ENCODE measurements around the gene CCR9. TPM values are rescaled to one million over a fixed set of nuclear protein-coding genes. Genes with fewer than 3 reads are reported as not detected.

CCR9 gene
- total RNA-seq, 3 donors from 2014 or later: not detected

DNA sequence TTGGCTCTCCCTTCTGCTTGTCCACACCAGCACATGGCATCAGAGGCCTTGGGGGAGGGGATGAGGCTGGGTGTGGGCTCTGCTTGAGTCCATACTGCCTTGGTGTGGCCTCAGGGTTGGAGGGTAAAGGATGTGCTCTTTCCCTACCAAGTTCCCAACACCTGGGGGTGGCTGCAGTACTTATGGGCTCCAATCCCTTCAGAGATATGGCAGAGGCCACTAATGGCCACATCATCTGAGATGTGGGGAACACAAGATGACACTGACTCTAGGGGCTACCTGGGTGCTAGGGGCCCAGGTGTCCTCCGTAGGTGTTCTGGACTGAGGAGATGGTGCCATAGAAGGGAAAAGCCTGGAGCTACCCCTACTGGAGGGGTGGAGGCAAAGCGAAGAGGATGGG is 63.8 kb downstream of the CCR9 start:
- TF ChIP-seq POLR2AphosphoS5 (IDR thresholded peaks at IDR 0.05) (no peak), POLR2A (IDR thresholded peaks at IDR 0.05) (no peak)
- TF ChIP-seq, protein P1, sequence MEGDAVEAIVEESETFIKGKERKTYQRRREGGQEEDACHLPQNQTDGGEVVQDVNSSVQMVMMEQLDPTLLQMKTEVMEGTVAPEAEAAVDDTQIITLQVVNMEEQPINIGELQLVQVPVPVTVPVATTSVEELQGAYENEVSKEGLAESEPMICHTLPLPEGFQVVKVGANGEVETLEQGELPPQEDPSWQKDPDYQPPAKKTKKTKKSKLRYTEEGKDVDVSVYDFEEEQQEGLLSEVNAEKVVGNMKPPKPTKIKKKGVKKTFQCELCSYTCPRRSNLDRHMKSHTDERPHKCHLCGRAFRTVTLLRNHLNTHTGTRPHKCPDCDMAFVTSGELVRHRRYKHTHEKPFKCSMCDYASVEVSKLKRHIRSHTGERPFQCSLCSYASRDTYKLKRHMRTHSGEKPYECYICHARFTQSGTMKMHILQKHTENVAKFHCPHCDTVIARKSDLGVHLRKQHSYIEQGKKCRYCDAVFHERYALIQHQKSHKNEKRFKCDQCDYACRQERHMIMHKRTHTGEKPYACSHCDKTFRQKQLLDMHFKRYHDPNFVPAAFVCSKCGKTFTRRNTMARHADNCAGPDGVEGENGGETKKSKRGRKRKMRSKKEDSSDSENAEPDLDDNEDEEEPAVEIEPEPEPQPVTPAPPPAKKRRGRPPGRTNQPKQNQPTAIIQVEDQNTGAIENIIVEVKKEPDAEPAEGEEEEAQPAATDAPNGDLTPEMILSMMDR (IDR thresholded peaks at IDR 0.05): no peak
- DNase-seq (ENCODE audit: low spot score in 2 of 2): no peak
- Histone ChIP-seq H3K27ac (peak overlapping the region in 1 of 2 donors; percentile 16), H3K4me1 (no peaks in the 10 kb centered on the region), H3K36me3 (peaks cover 21% of the 10 kb centered on the region), H3K27me3 (no peaks in the 10 kb centered on the region), H3K9me3 (no peaks in the 10 kb centered on the region), H3K4me3 (no peak overlapping the region)
- intact Hi-C loops (cut with DNase I; ENCODE audit: low total_unique reads): no loop called here

DNA sequence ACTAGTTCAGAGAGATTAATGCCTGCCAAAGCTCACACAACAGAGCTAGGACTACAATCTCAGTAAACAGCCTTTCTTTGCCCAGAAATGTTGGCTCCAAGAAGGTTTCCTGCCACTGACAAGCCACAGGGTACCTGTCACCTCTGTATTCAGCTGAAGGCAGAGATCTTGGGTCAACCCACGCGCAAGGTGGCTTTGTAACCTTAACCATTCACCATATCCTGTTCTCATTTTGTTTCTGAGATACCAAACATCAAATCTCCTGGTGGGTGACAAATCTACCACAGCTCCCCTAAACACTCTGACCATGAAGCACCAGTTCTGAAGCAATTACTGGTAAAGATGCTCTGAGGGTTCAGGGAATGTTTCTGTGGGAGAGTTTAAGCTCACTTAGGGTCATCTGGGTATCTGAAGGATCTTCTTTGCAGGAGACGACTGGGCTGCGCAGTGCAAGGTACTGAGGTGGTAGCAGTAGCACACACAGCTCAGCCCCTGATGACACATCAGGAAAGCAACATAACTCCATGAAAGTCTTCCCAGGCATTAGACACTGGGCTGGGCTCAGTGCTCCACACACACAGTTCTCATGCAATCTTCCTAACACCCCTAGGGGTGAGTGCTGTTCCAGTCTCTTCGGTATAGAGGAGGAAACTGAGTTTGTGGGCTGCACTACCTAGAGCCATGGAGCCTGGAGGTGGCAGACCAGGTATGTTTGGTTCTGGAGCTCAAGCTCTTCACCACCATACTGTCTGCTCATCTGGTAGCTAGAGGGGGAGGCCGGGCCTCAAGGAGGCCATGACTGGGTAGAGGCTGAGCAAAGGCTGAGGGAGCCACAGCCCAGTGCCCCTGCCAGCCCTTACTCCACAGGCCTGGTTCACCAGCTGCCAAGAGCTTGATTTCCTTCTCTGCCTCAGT is 64.6 kb downstream of the CCR9 start:
- Histone ChIP-seq H3K4me3 (no peak overlapping the region), H3K27me3 (no peaks in the 10 kb centered on the region), H3K9me3 (no peaks in the 10 kb centered on the region), H3K4me1 (no peaks in the 10 kb centered on the region), H3K27ac (peak overlapping the region in 1 of 2 donors; percentile 16), H3K36me3 (peaks cover 21% of the 10 kb centered on the region)
- intact Hi-C loops (cut with DNase I; ENCODE audit: low total_unique reads): no loop called here
- TF ChIP-seq, protein P1 (IDR thresholded peaks at IDR 0.05): no peak
- TF ChIP-seq POLR2AphosphoS5 (IDR thresholded peaks at IDR 0.05) (no peak), POLR2A (IDR thresholded peaks at IDR 0.05) (no peak)
- DNase-seq (ENCODE audit: low spot score in 2 of 2): no peak

DNA sequence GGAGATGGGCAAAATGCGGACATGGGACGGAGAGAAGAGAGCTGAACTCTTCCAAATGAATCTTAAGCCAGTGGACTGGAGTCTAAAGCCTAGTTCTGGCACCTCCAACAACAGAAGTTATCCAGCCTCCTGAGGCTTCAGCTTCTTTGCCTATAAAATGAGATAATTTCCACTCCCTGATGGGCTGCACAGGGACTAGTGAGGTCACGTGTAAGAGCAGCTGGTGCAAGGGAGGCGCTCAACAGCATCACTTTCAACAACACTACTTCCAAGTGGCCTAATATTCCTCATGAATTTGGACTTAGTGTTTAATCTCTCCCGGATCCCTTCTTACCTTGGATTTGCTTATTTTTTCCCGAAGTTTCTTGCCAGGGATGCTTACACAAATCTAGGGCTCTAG is 65.6 kb downstream of the CCR9 start:
- no peaks in the 10 kb centered on the region for H3K9me3 ChIP-seq
- H3K27ac ChIP-seq: no peak overlapping the region
- H3K36me3 ChIP-seq: peaks cover 20% of the 10 kb centered on the region
- no peak for TF ChIP-seq POLR2A (IDR thresholded peaks at IDR 0.05)
- TF ChIP-seq, protein P1 (IDR thresholded peaks at IDR 0.05): no peak
- no peak for TF ChIP-seq POLR2AphosphoS5 (IDR thresholded peaks at IDR 0.05)
- intact Hi-C loops (cut with DNase I; ENCODE audit: low total_unique reads): no loop called here
- no peaks in the 10 kb centered on the region for H3K27me3 ChIP-seq
- no peak for DNase-seq (ENCODE audit: low spot score in 2 of 2)
- no peak overlapping the region for H3K4me3 ChIP-seq
- H3K4me1 ChIP-seq: no peaks in the 10 kb centered on the region

DNA sequence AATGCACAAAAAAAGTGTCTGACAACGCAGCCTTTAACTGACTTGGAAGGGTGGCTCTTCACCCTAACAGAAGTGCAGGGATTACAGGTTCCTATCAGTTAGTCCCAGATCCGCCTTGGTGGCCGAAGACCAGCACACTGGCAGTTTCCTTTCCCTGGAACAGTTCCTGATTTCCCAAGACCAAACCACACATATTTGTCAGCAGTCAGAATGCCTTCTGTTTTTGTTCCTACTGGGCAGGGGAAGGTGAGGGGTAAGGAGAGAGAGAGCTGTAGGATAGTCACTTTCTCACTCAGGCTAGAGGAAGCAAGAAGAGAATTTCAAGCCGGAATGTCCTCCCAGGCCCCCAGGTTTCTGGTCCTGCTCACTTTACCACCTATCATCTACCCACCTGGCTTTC is 66.1 kb downstream of the CCR9 start:
- intact Hi-C loops (cut with DNase I; ENCODE audit: low total_unique reads): no loop called here
- Histone ChIP-seq H3K27ac (no peak overlapping the region), H3K4me3 (no peak overlapping the region), H3K36me3 (peaks cover 17% of the 10 kb centered on the region), H3K9me3 (no peaks in the 10 kb centered on the region), H3K27me3 (no peaks in the 10 kb centered on the region), H3K4me1 (no peaks in the 10 kb centered on the region)
- TF ChIP-seq, protein P1 (IDR thresholded peaks at IDR 0.05): no peak
- TF ChIP-seq POLR2A (IDR thresholded peaks at IDR 0.05) (no peak), POLR2AphosphoS5 (IDR thresholded peaks at IDR 0.05) (no peak)
- no peak for DNase-seq (ENCODE audit: low spot score in 2 of 2)

Other genes starting within 250 kb of the CCR9 start
- gene SACM1L, start 197.1 kb upstream of the CCR9 start, total RNA-seq: 10 to 100 TPM; 49.3 to 84.7 (median 61.3) TPM
- 1 to 10 TPM in 1 of 3 donors, under 1 TPM in 2; 0.16 to 1.2 (median 0.33) TPM for gene SLC6A20, start 90.0 kb upstream of the CCR9 start, total RNA-seq
- 10 to 100 TPM; 17.0 to 39.2 (median 22.1) TPM for gene LZTFL1, start 44.4 kb upstream of the CCR9 start, total RNA-seq
- 1 to 10 TPM in 2 of 3 donors, under 1 TPM in 1; 0.64 to 4.5 (median 4.3) TPM for gene CXCR6, start 56.9 kb downstream of the CCR9 start, total RNA-seq
- gene FYCO1, start 109.3 kb downstream of the CCR9 start, total RNA-seq: 10 to 100 TPM; 40.7 to 48.2 (median 44.6) TPM
- gene XCR1, start 140.9 kb downstream of the CCR9 start, total RNA-seq: under 1 TPM; under 0.01 TPM

All from breast epithelium (tissue), 4 donors.